ENCODE results near the gene ALDH4A1. TPM values are rescaled to one million over a fixed set of nuclear protein-coding genes. Genes with fewer than 3 reads are reported as not detected.

The ALDH4A1 gene
- total RNA-seq, 1 experiment from 2014 or later: 31.0 TPM

DNA sequence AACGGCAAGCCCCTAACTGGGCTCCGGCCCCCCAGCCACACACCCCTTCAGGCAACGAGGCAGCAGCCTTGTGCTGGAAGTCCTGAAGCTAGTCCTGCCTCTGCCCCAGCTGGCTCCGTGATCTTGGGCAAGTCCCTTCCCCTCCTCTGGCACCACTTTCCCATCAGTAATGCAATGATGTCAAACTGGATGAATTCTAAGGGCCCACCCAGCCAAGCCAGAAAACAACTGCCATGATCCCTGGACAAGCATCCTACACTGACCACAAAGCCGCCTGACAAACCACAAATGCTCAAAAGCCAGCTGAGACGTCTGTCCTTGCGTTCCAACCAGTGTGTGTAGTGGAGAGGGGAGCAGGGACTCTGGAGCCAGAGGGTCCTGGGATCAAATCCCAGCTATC is 27.3 kb upstream of the ALDH4A1 start (continued):
- TF ChIP-seq TCF7 (CRISPR knock-in tag; IDR thresholded peaks at IDR 0.05; ENCODE audit: low read depth) (no peak), ZNF232 (CRISPR knock-in tag; IDR thresholded peaks at IDR 0.05) (no peak), MXD4 (CRISPR knock-in tag; IDR thresholded peaks at IDR 0.05; ENCODE audit: borderline replicate concordance) (no peak), NFYB (CRISPR knock-in tag; conservative IDR thresholded peaks at IDR 0.05; ENCODE audit: low read depth) (no peak), ZSCAN18 (CRISPR knock-in tag; IDR thresholded peaks at IDR 0.05) (no peak), NR1H2 (CRISPR knock-in tag; IDR thresholded peaks at IDR 0.05) (no peak), ZMAT4 (CRISPR knock-in tag; IDR thresholded peaks at IDR 0.05) (no peak)
- TF ChIP-seq, protein P1, sequence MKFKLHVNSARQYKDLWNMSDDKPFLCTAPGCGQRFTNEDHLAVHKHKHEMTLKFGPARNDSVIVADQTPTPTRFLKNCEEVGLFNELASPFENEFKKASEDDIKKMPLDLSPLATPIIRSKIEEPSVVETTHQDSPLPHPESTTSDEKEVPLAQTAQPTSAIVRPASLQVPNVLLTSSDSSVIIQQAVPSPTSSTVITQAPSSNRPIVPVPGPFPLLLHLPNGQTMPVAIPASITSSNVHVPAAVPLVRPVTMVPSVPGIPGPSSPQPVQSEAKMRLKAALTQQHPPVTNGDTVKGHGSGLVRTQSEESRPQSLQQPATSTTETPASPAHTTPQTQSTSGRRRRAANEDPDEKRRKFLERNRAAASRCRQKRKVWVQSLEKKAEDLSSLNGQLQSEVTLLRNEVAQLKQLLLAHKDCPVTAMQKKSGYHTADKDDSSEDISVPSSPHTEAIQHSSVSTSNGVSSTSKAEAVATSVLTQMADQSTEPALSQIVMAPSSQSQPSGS (CRISPR knock-in tag; IDR thresholded peaks at IDR 0.05; ENCODE audit: borderline replicate concordance, low read depth): no peak
- TF ChIP-seq, protein P2, sequence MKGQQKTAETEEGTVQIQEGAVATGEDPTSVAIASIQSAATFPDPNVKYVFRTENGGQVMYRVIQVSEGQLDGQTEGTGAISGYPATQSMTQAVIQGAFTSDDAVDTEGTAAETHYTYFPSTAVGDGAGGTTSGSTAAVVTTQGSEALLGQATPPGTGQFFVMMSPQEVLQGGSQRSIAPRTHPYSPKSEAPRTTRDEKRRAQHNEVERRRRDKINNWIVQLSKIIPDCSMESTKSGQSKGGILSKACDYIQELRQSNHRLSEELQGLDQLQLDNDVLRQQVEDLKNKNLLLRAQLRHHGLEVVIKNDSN (CRISPR knock-in tag; IDR thresholded peaks at IDR 0.05): no peak

GRCh38 chr1:18928985-18929384 is 26.6 kb upstream of the ALDH4A1 start:
- Mint-ChIP-seq H3K9me3 (no peaks in the 10 kb centered on the region), H3K36me3 (no peaks in the 10 kb centered on the region), H3K4me3 (no peak overlapping the region), H3K27ac (no peak overlapping the region), H3K27me3 (ENCODE audit: low read depth) (no peaks in the 10 kb centered on the region), H3K4me1 (peaks cover 29% of the 10 kb centered on the region)
- ChIA-PET POLR2A (no interaction called here), CTCF (interaction anchor here (2.9 kb wide), 1 partner anchor 22 kb away, joined by 19 read pairs; no protein-coding TSS in a partner anchor)
- TF ChIP-seq ZNF423 (CRISPR knock-in tag; IDR thresholded peaks at IDR 0.05) (no peak), ZNF232 (CRISPR knock-in tag; IDR thresholded peaks at IDR 0.05) (no peak)
- ATAC-seq (no peak), DNase-seq (ENCODE audit: low spot score) (no peak)

GRCh38 chr1:18928406-18928805 is 26.1 kb upstream of the ALDH4A1 start:
- ATAC-seq: no peak
- Mint-ChIP-seq H3K36me3 (no peaks in the 10 kb centered on the region), H3K27me3 (ENCODE audit: low read depth) (no peaks in the 10 kb centered on the region), H3K9me3 (no peaks in the 10 kb centered on the region), H3K4me3 (no peak overlapping the region), H3K4me1 (peaks cover 35% of the 10 kb centered on the region), H3K27ac (no peak overlapping the region)
- ChIA-PET CTCF (interaction anchor here (0.6 to 2.9 kb wide), 3 partner anchors 15 to 708 kb away, joined by 5 to 25 read pairs (median 19); no protein-coding TSS in a partner anchor), POLR2A (no interaction called here)
- no peak for TF ChIP-seq TCF7 (CRISPR knock-in tag; IDR thresholded peaks at IDR 0.05; ENCODE audit: low read depth)
- TF ChIP-seq SMAD3 (CRISPR knock-in tag; IDR thresholded peaks at IDR 0.05; ENCODE audit: borderline replicate concordance): no peak
- no peak for TF ChIP-seq SP1 (CRISPR knock-in tag; conservative IDR thresholded peaks at IDR 0.05)
- TF ChIP-seq ZNF317 (CRISPR knock-in tag; IDR thresholded peaks at IDR 0.05; ENCODE audit: borderline replicate concordance, low read depth): no peak
- TF ChIP-seq FOXP1 (CRISPR knock-in tag; IDR thresholded peaks at IDR 0.05; ENCODE audit: borderline replicate concordance): no peak
- TF ChIP-seq, protein P3, sequence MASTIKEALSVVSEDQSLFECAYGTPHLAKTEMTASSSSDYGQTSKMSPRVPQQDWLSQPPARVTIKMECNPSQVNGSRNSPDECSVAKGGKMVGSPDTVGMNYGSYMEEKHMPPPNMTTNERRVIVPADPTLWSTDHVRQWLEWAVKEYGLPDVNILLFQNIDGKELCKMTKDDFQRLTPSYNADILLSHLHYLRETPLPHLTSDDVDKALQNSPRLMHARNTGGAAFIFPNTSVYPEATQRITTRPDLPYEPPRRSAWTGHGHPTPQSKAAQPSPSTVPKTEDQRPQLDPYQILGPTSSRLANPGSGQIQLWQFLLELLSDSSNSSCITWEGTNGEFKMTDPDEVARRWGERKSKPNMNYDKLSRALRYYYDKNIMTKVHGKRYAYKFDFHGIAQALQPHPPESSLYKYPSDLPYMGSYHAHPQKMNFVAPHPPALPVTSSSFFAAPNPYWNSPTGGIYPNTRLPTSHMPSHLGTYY (CRISPR knock-in tag; IDR thresholded peaks at IDR 0.05): no peak
- no peak for TF ChIP-seq JAZF1 (CRISPR knock-in tag; IDR thresholded peaks at IDR 0.05)
- TF ChIP-seq ATF1 (CRISPR knock-in tag; IDR thresholded peaks at IDR 0.05): no peak
- TF ChIP-seq GRHL2 (CRISPR knock-in tag; IDR thresholded peaks at IDR 0.05; ENCODE audit: insufficient replicate concordance, severe bottlenecking): no peak
- no peak for TF ChIP-seq ZNF396 (CRISPR knock-in tag; IDR thresholded peaks at IDR 0.05; ENCODE audit: borderline replicate concordance)
- TF ChIP-seq OVOL2 (CRISPR knock-in tag; IDR thresholded peaks at IDR 0.05; ENCODE audit: borderline replicate concordance): no peak
- no peak for TF ChIP-seq ATF3 (CRISPR knock-in tag; conservative IDR thresholded peaks at IDR 0.05)
- TF ChIP-seq, protein P4, sequence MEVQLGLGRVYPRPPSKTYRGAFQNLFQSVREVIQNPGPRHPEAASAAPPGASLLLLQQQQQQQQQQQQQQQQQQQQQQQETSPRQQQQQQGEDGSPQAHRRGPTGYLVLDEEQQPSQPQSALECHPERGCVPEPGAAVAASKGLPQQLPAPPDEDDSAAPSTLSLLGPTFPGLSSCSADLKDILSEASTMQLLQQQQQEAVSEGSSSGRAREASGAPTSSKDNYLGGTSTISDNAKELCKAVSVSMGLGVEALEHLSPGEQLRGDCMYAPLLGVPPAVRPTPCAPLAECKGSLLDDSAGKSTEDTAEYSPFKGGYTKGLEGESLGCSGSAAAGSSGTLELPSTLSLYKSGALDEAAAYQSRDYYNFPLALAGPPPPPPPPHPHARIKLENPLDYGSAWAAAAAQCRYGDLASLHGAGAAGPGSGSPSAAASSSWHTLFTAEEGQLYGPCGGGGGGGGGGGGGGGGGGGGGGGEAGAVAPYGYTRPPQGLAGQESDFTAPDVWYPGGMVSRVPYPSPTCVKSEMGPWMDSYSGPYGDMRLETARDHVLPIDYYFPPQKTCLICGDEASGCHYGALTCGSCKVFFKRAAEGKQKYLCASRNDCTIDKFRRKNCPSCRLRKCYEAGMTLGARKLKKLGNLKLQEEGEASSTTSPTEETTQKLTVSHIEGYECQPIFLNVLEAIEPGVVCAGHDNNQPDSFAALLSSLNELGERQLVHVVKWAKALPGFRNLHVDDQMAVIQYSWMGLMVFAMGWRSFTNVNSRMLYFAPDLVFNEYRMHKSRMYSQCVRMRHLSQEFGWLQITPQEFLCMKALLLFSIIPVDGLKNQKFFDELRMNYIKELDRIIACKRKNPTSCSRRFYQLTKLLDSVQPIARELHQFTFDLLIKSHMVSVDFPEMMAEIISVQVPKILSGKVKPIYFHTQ (CRISPR knock-in tag; IDR thresholded peaks at IDR 0.05): no peak
- TF ChIP-seq, protein P5, sequence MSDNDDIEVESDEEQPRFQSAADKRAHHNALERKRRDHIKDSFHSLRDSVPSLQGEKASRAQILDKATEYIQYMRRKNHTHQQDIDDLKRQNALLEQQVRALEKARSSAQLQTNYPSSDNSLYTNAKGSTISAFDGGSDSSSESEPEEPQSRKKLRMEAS (CRISPR knock-in tag; IDR thresholded peaks at IDR 0.05): no peak
- no peak for TF ChIP-seq ZSCAN18 (CRISPR knock-in tag; IDR thresholded peaks at IDR 0.05)
- no peak for DNase-seq (ENCODE audit: low spot score)
